RPMI8226 (cell line): Measurements from ENCODE around the gene ADGB.
"Not testable (repeated sequence)": the region's sequence is repeated elsewhere in the genome, so short reads cannot be mapped to it uniquely, and the experiment has no call there.

Experiments used
- DNase-seq: peaks from one replicate; pipeline ENCODE4 v3.0.0-alpha.2; 2015

Gene ADGB

DNA sequence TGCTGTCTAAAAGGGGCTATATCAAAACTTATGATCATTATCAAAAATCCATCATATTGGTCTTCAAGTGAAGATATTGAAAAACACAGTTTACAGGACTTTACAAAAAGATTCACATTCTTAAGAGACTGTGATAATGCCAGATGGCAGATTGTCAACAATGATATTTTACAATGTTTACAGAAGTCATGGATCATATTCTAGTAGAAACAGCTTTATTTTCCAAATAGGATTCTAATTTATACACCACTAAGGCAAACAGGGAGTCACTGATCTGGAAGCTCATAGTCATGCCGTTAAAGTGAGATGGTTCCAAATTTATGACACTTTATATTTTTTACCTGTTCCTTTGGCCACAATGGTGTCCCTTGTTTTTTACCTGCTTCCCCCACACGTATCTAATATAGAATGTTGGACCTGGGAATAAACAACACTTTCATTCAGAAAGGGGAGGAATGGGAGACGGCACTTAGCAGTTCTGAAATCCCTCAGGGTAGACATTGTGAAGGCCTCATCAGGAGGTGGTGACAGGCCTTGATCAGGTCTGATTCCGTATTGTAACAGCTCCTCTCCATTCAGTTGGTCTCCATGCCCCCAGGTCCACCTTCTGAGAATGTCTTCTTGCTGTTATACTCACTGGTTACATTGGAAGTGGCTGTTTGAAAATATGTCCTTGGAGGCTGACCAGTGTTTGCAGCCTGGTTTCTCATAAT lies 228.6 kb downstream of the ADGB start:
- DNase-seq: no peak

DNA sequence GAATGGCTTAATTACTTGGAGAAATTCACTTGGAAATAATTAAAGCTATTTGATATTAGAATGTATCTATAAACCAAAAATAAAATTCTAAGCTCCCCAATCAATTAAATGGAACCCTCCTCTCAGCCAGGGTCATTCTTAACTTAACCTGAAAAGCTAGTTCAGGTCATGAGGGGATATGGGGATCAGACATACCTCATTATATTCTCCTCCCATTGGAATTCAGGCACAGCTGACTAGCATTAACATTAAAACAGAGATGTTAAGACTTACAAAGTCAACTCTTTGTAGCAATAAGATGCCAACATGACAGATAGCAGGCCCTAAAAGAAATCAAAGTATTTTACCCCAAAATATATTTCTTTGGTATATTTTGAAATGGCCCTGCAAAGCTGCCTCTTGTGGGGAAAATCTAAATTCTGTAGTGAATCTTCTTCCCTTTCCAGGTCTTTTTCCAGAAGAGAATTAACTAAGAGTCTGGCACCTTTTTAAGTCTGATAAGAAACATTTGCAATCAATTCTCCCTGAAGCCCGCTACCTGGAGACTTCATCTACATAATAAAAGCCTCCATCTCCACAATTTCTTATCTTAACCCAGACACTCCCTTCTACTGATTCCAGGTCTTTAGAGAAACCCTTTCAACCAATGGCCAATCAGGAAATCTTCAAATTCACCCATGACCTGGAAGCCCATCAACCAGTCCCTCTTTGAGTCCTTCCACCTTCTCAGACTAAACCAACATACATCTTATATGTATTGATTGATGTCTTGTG lies 231.2 kb downstream of the ADGB start:
- no peak for DNase-seq

DNA sequence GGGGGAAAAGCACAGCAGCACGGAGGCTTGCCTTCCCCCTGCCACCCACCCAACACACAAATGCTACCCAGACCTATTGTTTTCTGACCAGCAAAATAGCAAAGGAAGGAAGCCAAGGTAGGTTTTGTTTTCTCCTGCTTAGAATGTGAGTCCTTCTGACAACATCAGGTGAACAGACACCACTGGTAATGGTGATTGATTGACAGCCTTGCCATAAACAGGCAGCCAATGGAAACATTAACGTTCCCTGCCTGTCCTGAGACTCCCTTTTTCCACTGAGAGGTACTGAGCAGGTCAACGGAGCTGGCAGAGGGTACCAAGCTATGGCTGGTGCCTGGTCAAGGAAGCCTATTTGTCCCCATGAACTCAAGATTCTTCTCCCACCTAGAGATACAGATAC lies 234.4 kb downstream of the ADGB start:
- no peak for DNase-seq

DNA sequence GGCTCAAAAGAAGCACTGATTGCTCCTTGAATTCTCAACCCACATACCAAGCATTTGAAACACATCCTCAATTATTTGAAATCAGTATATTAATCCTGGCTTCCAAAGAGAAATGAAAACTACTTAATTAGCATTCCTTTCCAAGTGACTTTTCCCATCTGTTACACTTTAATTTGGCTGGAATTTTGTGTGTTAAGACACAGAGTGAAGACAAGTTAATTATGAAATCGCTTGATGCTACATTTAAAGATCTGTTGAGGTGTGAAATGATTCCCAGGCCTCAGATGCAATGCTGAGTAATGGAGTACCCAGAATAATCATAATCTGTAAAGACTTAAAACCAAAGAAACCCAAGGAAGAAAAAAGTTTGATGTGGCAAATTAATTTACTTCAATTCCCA lies 241.4 kb downstream of the ADGB start:
- DNase-seq: no peak

DNA sequence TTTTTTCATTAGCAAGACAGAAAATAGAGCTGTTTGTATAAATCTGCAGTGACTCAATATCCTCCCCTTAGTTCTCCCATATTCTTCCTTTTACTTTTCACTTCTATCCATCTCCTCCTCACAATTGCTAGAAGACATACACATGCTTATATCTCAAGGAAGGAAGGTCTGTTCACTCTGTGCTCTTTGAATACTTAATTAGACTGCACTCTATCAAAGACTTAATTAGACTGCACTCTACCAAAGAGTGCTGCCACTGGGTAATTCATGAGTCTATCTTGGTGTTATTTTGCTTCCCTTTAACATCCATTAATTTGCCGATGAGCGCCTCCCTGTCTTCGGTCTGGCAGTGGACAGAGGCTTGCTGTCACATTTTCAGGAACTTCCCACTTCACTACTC lies 241.9 kb downstream of the ADGB start:
- no peak for DNase-seq

DNA sequence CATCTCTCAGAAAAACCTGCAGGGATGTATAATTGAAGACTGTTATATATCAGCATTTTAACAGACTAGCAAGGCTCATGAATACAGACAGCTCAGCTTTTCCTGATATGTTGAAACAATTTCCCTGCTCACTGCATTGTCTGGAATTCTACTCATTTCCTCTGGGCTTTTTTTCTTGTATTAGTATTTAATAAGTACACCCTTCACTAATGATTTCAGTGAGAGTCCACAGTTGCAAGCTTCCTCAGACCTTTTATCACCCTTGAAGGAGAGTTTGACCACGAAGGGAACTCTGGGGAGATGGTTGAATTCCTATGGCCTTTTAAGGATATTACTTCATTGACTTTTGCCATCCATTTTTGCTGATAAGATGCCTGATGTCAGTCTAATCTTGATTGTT lies 248.7 kb downstream of the ADGB start:
- DNase-seq: no peak

DNA sequence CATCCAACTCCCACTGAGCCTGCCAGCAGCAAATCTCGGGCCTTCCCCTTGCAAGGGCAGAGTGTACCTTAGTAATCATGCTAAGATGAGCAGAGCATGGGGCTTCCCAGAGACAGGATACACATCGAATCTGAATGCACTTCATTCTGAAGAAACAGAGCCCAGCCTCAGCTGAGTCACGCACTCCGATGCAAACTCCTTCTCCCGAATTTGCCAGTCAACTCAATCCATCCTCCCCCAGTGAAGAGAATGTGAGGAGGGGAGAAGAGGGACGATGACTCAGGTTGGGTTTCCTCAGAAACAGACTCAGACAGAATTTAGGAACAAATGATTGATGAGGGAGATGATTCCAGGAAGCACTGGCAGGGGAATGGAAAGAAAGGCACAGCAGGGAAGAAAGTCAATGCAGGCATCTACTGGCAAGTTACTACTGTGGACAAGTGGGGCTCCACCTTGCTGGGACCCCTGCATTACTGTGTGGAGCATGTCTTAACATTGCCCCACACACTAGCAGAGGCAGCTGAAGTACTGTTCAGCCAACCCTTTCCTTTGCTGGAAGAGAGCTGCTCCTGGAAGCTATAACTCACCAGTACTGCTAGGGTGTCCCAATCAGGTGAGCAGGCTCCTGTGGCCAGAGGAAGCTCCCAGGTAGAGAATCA lies 251.6 kb downstream of the ADGB start:
- no peak for DNase-seq

DNA sequence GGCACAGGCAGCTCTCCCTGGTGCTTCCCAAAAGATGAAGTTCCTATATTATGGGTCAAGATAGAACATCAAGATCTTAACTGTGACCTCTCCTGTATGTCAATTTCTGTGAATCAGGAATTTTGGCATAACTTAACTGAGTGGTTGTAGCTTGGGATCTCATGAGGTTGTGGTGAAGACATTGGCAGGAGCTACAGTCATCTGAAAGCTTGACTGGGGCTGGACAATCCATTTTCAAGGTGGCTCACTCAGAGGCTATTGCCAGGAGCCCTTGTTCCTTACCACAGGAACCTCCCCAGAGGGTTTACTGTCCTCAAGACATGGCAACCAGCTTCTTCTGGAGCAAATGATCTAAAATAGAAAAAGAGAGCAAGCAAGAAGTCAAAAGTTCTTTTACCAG lies 252.2 kb downstream of the ADGB start:
- DNase-seq: no peak

DNA sequence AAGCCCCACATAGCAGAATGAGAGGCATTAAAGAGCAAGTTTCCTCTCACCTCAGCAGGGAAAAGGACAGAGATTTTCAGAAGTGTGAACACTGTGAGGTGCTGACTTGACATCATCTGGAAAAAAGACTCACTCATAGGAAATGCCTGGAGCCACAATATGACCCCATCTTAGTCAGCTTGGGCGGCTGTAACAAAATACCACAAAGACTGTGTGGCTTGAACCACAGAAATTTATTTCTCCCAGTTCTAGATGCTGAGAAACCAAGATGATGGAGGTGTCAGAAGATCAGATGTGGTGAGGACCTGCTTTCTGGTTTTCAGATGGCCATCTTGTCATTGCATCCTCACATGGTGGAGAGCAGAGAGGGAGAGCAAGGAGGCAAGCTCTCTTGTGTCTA lies 253.1 kb downstream of the ADGB start:
- no peak for DNase-seq

DNA sequence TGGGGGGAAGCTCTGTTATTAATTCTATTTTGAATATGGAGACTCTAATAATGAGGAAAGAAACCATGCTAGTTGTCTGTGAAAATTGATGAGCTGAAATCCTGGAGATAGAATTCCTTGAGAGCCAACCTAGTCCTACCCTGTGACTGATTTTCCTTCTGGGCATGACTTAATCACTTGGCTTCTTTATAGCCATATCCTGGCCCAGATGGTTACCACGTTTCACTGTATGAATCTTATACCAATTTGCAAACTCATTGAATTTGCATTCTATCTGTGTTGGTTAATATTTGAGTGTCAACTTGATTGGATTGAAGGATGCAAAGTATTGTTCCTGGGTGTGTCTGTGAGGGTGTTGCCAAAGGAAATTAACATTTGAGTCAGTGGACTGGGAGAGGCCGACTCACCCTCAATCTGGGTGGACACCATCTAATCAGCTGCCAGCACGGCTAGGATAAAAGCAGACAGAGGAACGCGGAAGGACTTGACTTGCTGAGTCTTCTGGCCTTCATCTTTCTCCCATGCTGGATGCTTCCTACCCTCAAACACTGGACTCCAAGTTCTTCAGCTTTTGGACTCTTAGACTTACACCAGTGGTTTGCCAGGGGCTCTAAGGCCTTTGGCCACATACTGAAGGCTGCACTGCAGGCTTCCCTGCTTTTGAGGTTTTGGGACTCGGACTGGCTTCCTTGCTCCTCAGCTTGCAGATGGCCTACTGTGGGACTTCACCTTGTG lies 255.9 kb downstream of the ADGB start:
- DNase-seq: not testable (repeated sequence)

DNA sequence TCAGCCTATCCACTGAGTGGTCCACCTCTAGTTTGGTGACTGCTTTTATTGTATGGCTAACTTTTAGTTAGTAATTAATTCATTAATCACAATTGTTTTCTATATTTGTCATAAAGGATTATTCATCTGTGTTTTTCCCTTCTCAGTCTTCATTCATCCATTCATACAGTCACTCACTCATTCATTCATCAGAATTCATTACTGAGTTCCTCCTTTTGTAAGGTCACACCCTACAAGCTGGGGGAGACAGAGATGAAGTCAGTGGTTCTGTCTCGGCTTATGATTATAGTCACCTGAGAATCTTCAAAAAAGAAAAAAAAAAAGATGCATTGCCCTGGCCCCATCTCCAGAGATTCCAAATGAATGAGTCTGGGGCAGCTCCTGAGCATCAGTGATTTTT lies 257.1 kb downstream of the ADGB start:
- no peak for DNase-seq

DNA sequence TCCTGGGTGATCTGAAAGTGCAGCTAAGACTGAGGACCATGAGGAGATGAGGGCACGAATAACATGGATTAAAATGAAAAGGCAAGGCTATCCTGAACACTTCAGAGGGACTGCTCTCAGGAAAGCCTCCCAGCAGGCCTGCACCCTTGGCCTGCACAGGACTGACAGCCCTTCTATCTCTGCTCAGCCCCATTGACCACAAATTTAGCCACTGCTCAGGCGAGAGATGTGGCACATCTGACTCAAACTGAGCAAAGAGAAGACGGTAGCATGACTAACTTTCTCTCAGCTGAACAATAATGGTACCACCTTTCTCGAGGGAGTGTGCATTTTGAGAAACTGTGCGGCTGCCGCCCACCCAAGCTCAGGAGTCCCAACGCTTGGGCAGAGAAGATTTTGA lies 257.5 kb downstream of the ADGB start:
- no peak for DNase-seq

DNA sequence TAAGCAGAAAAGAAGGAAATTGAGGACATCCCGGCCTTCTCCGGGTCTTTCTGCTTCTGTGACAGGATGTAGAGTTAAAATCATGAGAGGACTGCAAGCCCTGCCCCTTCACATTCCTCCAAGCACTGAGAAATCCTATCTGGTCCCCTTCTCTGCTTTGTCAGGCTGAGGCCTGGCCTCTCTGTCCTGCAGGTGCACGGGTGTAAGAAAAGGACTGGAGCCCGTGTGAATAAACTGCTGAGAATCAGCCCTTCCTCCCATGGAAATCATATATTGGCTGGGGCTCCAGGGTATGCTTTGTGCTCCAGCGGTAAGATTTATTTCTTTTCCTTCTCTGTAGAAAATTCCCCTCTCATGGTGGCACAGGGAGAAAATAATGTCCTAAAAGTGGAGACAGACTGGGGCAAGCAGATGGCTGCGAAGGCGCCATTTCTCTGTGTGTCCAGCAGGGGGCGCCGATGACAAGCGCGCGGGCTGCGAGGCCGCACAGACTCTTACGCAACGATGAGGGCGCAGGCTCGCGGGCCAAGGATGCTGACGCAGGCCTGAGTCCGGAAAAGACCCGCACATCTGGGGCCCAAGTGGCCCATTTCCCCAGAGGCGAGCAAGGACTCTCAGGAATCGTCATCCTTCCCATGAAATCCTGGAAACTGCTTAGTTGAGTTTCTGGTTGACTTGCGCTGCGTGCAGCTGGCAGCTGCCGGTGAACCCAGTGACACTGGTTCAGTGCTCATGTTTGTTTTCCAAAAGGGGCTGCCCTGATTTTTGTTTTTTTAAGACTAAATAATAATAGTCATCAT lies 258.6 kb downstream of the ADGB start:
- DNase-seq: peak; percentile 52

DNA sequence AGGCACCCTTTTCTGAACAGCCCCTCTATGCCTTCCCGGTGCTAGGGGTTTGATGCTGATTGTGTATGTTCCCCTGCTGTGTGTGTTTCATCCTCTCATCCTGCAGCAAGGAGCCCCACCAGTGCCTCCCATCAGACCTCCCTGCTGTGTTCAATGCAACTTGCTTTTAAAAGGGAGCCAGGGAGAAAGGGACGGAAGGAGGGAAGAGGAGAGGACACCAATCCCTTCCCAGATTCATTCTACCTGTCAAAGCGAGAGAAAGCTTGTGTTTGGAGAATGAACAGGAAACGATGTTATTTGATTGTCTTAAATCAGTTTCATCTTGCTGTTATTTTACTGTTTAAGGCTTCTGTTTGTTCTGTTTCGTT lies 259.2 kb downstream of the ADGB start:
- DNase-seq: no peak

DNA sequence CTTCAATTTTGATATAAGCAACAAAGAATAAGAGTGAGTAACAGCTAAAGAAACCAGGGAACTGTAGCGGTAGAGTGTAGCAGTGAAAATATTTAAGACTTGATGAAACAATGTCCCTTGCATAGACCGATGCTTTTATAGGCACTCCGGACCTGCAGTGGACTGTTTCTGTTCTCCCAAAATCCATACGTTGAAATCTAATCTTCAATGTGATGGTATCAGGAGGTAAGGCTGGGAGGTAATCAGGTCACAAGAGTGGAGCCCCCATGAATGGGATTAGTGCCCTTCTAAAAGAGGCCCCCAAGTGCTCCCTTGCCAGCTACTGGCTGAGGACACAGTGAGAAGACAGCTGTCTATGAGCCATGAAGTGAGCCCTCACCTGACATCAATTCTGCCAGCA lies 260.4 kb downstream of the ADGB start:
- no peak for DNase-seq

DNA sequence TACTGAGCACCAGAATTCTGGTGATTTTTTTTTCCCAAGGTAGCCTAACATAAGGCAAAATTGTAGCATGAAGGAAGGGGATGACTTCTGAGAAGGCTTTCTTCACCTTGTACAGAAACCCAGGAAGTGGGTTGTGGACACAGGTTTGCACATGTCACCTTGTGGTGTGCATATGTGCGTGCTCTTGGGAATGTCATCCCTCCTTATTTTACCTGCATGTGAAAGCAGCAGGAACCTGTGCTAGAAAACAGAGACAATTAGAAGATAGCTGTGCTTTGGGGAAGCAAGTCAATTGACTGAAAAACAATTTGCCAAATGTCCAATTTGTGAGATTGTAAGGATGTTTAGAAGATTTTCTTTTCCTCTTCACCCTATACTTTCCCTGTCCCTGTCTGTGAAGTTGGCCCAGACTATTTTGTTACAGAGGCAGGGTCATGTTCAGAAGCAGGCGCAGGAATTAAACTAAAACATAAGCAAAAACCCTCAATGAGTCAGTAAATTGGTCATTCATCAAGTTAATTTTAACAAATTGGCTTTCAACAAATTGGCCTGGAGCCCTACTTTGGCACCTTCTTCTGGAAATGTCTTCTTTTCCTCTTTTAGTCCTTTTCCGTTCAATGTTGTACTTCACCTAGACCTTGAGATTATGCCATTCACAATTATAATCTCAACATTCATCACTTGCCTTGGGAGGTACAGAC lies 261.2 kb downstream of the ADGB start:
- DNase-seq: no peak

DNA sequence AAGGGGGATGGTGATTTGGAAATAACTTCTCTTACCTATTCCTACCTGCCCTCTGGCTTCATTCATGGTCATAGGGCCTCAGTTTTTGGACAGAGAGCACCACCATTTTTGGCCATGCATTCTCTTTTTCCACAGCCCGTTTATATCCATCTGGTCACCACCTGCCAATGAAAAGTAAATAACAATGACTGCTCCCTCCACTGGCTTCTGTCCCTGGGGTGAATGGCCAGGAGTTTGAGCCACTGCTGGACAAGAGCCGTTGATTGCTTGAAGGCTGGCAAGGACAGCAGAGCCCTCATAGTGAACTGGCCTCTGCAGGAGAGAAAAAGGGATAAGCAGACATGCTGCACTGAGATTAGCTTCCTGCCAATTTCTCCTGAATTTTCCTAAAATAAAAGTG lies 261.8 kb downstream of the ADGB start:
- DNase-seq: no peak

DNA sequence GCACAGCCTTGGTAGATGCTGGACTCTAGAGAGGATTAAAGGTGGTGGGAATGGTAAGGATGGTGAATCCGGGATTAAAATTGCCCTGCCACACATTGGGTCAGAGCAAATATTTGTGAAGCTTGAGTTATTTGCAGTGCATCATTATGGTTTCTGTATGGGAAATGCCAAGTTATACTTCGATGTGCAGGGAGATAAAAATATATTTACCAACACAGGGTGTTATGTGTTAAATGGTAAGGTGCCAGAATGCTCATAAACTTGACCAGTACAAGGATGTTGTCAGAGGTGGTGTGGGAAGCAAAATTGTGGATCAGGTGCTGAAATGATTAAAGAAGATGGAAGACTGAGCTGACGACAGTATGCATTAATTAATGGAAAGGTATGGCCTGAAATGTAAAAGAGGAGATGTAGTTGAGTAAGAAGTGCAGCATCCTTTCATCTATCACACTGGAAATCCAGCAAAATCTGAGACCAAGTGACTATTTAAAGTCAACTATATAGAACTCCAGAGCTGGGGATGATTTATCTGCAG lies 262.3 kb downstream of the ADGB start:
- no peak for DNase-seq

DNA sequence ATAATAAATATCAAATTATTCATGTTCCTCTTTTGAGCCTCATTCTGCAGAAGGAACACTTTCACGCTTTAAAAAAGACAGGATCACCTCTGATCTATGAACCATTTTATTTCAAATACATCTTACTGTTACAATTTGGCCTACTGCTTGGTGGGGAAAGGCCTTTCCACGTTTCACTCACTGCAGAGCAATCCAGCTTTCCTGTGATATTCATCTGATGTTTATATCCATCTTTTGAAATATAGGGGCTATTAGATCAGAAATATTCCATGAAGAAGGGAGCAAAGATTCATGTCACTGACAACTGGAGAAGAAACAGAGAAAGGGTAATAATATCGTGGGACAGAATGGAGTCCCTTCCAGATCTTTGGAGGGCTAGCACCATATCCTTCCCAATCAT lies 262.9 kb downstream of the ADGB start:
- no peak for DNase-seq

DNA sequence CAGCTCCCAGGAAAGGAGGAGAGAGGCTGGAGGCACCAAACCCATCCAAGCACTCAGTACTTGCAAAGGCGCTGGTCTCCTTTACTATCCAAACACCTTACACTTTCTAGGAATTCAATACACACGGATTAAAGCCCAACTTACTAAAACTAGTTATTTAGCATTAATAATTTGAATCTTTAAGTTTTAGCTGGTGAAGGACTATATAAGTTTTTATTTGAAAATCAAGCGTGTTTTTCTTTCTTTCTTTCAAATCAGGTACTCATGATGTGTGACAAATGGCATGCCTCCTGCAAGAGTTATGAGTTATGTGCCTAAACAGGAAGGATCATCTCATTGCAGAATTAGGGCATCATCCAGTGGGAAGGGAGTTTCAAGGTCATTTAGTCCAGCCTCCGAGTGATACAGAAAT lies 263.7 kb downstream of the ADGB start:
- DNase-seq: no peak

DNA sequence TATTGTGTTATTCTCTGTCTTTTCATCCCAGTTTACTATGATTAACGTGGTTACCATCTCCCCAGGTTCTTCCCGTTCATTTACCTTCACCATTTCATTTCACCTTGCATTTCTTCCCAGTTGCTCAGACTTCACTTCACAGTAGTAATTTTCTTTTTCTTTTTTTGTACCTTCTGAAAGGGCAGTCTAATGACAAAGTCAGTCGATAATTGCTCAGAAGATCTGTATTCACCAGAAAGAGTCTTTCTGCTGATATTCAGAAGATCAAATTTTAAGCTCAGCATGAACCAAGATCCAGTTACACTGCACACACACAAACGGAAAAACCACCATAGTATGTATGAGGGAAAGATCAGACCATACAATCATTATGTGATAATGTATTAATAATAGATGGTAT lies 265.5 kb downstream of the ADGB start:
- no peak for DNase-seq

DNA sequence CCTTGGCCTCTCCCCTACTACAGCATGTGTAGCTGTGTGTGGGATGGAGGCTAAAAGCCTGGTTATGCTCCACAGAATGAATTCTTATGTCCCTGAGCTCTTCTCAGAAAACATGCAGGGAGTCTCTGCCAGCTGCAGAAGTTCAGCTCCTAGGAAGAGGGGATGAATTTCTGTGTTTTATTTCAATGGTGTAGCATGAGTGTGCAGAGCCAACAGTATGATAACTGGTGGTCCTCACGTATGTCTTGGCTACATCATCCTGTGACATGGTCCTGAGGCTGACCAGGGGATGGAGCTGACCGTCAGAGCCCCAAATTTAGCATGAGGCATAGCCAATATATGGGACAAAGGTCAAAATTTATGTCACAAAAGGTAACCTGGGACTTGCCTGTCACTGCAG lies 266.1 kb downstream of the ADGB start:
- DNase-seq: no peak
